Hepatocyte (in vitro differentiated cells): ENCODE data around the gene DUSP8.

ENCODE experiments used
- EZH2phosphoT487 ChIP-seq: fragments of 200-600 bp; sonication (generic); IDR thresholded peaks from one replicate; pipeline ENCODE4 v1.6.1; 2018; ENCODE audit warnings: antibody characterized with exemption, mild to moderate bottlenecking, low read depth, moderate library complexity; ENCODE audit not compliant: unreplicated experiment, severe bottlenecking
- TF ChIP-seq, protein P1 (sequence below): fragments of 200-600 bp; sonication (generic); IDR thresholded peaks from 2 replicates; pipeline ENCODE4 v1.5.1; 2016; ENCODE audit warnings: antibody characterized with exemption, mild to moderate bottlenecking; ENCODE audit not compliant: poor library complexity

DNA sequence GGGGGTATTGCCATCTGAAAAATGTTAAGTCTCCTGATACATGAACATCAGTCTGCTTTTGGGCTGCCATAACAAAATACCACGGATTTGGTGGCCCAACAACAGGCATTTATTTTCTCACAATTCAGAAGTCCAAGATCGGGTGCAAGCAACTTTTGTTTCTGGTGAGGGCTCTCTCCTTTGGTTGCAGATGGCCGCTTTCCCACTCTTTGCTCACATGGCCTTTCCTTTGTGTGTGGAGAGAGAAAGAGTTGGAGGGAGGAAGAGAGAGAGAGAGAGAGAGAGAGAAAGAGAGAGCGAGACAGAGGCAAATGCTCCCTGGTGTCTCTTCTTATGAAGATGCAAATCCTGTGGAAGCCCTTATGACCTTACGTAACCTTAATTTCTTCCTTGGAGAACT, 28.6 kb upstream of the DUSP8 start:
- TF ChIP-seq, protein P1, sequence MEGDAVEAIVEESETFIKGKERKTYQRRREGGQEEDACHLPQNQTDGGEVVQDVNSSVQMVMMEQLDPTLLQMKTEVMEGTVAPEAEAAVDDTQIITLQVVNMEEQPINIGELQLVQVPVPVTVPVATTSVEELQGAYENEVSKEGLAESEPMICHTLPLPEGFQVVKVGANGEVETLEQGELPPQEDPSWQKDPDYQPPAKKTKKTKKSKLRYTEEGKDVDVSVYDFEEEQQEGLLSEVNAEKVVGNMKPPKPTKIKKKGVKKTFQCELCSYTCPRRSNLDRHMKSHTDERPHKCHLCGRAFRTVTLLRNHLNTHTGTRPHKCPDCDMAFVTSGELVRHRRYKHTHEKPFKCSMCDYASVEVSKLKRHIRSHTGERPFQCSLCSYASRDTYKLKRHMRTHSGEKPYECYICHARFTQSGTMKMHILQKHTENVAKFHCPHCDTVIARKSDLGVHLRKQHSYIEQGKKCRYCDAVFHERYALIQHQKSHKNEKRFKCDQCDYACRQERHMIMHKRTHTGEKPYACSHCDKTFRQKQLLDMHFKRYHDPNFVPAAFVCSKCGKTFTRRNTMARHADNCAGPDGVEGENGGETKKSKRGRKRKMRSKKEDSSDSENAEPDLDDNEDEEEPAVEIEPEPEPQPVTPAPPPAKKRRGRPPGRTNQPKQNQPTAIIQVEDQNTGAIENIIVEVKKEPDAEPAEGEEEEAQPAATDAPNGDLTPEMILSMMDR = no peak
- TF ChIP-seq EZH2phosphoT487 = no peak
